Measurements from ENCODE around the gene EBP. TPM values are rescaled to one million over a fixed set of nuclear protein-coding genes. Genes with fewer than 3 reads are reported as not detected.

EBP gene
- total and polyA plus RNA-seq, 9 of the 15 experiments (the other 6 are each of a cell fraction or from before 2014, with no cell fraction given) = 228 to 987 (median 274) TPM

- TF ChIP-seq PREB (CRISPR knock-in tag; IDR thresholded peaks at IDR 0.05) = no peak
- TF ChIP-seq RCOR1 (IDR thresholded peaks at IDR 0.05; ENCODE audit: borderline replicate concordance in 1 of 2, low read depth in 2 of 2, low read length in 2 of 2) = no peak; a peak in 2 of 4 replicates
- TF ChIP-seq ZNF695 (CRISPR knock-in tag; IDR thresholded peaks at IDR 0.05) = no peak
- TF ChIP-seq NFYB (IDR thresholded peaks at IDR 0.05; ENCODE audit: extremely low read depth, insufficient read length) = peak; percentile 78
- TF ChIP-seq FOXK1 (CRISPR knock-in tag; IDR thresholded peaks at IDR 0.05; ENCODE audit: borderline replicate concordance) = no peak
- TF ChIP-seq ATF1 (CRISPR knock-in tag; IDR thresholded peaks at IDR 0.05) = no peak
- peak; percentile 55 for TF ChIP-seq ATF1 (tag; IDR thresholded peaks at IDR 0.05)
- TF ChIP-seq RBM17 (IDR thresholded peaks at IDR 0.05; ENCODE audit: borderline replicate concordance, low read depth, low read length) = no peak
- peak; percentile 88 for TF ChIP-seq E2F1 (CRISPR knock-in tag; IDR thresholded peaks at IDR 0.05)
- TF ChIP-seq TFAM (CRISPR knock-in tag; conservative IDR thresholded peaks at IDR 0.05) = no peak
- TF ChIP-seq TAF9B (IDR thresholded peaks at IDR 0.05; ENCODE audit: partially characterized antibody) = peak; percentile 41
- no peak for TF ChIP-seq TGIF2 (CRISPR knock-in tag; IDR thresholded peaks at IDR 0.05)
- peak; percentile 29 for TF ChIP-seq HNRNPLL (IDR thresholded peaks at IDR 0.05; ENCODE audit: low read depth, low read length, poor library complexity, severe bottlenecking)
- TF ChIP-seq L3MBTL2 (IDR thresholded peaks at IDR 0.05) = peak; percentile 69
- TF ChIP-seq TRIM28 (IDR thresholded peaks at IDR 0.05) = no peak
- peak; percentile 80 for TF ChIP-seq RBM25 (IDR thresholded peaks at IDR 0.05; ENCODE audit: low read depth, low read length, severe bottlenecking)
- peak; percentile 40; the same call in 1 of the 2 replicates for TF ChIP-seq CREM (IDR thresholded peaks at IDR 0.05; ENCODE audit: low read depth)
- peak; percentile 34; the same call in 1 of the 2 replicates for TF ChIP-seq PML (IDR thresholded peaks at IDR 0.05; ENCODE audit: low read length)
- no peak for TF ChIP-seq ZFP1 (CRISPR knock-in tag; IDR thresholded peaks at IDR 0.05)
- no peak for TF ChIP-seq GTF2A2 (tag; IDR thresholded peaks at IDR 0.05)
- no peak for TF ChIP-seq ZFX (CRISPR knock-in tag; IDR thresholded peaks at IDR 0.05)
- no peak for TF ChIP-seq PHB (CRISPR knock-in tag; IDR thresholded peaks at IDR 0.05)
- TF ChIP-seq CBX2 (IDR thresholded peaks at IDR 0.05; ENCODE audit: insufficient read depth, low read length, poor library complexity, severe bottlenecking) = no peak
- peak; percentile 44; the same call in 1 of the 2 replicates for TF ChIP-seq SMARCC2 (IDR thresholded peaks at IDR 0.05; ENCODE audit: low read depth)
- no peak for TF ChIP-seq MXD1 (CRISPR knock-in tag; IDR thresholded peaks at IDR 0.05; ENCODE audit: borderline replicate concordance, poor library complexity, severe bottlenecking)
- TF ChIP-seq ZNF274 (IDR thresholded peaks at IDR 0.05; ENCODE audit: borderline replicate concordance, low read depth, low read length) = no peak
- no peak for TF ChIP-seq ZNF586 (CRISPR knock-in tag; conservative IDR thresholded peaks at IDR 0.05)
Observed at GRCh38 chrX:48521353-48522243, at the start of gene EBP (continued).
